Measurements from ENCODE around the gene GTF2IRD1.
"Not testable (repeated sequence)": the region's sequence is repeated elsewhere in the genome, so short reads cannot be mapped to it uniquely, and the experiment has no call there.

The GTF2IRD1 gene

GRCh38 chr7:74430409-74430808 lies 23.3 kb upstream of the GTF2IRD1 start:
- not testable (repeated sequence) for DNase-seq

DNA sequence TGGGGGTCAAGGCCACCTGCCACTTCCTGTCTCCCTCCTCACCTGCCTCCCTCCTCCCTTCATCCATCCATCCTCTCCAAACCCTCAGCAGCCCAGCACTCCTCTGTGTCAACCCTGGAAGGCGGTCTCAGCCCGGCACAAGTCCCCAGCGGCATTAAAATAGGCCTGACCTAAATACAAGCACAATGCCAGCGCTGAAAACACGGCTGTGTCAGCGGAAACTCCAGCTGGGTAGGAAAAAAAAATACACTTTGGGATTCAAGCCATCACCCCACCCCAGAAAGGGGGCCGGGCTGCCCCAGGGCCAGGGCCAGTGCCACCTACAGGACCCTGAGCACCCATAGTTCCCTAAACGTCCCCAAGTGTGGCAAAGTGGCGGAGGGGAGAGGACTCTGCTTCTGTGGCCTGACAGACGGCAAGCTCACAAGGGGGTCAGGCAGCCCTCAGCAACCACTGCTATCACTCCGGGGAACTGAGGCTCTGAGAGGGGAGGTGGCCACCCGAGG lies 22.7 kb upstream of the GTF2IRD1 start:
- DNase-seq: no peak

DNA sequence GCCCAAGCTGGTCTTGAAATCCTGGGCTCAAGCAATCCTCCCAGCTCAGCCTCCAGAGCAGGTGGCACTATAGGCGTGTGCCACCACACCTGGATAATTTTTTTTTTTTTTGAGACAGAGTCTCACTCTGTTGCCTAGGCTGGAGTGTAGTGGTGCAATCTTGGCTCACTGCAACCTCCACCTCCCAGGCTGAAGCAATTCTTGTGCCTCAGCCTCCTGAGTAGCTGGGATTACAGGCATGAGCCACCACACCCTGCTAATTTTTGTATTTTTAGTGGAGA lies 16.5 kb upstream of the GTF2IRD1 start:
- not testable (repeated sequence) for DNase-seq

DNA sequence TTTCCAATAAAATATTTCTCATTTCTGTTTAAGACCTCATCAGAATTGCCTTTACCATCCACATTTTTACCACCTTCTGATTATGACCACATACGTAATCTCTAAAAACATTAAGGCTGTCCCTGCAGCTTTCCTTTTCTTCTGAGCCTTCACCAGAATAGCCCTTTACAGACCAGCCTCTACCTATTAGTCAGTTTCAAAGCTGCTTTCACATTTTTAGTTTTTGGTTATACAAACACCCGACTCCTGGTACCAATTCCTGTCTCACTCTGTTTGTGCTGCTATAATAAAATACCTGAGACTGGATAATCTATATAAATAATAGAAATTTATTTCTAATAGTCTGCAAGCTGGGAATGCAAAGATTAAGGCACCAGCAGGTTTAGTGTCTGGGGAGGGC lies 15.4 kb upstream of the GTF2IRD1 start:
- DNase-seq: no peak

DNA sequence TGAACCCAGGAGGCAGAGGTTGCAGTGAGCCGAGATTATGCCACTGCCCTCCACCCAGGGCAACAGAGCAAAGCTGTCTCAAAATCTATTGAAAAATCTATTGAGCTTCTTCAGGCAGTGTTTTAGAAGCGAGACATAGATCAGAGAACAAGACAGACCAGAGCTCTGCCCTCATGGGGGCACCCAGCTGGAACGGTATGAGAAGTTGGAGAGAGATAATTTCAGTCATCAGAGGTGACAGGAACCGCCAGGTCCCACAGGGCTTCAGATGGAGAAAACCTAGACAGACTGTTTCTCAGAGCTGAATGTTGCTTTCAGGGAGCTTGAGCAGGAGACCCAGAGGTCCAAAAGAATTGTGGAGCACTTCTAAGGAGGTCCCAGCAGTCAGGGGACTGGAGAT lies 14.2 kb upstream of the GTF2IRD1 start:
- DNase-seq: no peak

- not testable (repeated sequence) for DNase-seq
Observed at GRCh38 chr7:74440143-74440542, 13.6 kb upstream of the GTF2IRD1 start.

DNA sequence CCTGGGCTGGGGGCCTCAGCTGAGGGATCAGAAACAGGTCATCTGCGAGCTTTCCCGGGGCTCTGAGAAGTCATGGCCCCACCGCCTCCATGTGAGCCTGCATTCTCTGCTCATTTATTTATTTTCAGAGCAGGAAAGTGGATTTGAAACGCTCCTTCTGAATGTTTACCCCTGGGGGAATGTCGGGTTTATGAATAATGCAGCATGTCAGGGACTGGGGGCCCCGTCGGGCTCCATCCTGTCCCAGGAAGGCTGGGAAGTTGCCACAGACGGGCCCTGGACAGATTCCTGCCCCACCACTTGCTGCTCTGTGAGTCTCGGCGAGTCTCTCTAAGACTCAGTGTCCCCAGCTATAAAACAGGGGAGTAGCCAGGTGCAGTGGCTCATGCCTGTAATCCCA lies 11.9 kb upstream of the GTF2IRD1 start:
- no peak for DNase-seq

DNA sequence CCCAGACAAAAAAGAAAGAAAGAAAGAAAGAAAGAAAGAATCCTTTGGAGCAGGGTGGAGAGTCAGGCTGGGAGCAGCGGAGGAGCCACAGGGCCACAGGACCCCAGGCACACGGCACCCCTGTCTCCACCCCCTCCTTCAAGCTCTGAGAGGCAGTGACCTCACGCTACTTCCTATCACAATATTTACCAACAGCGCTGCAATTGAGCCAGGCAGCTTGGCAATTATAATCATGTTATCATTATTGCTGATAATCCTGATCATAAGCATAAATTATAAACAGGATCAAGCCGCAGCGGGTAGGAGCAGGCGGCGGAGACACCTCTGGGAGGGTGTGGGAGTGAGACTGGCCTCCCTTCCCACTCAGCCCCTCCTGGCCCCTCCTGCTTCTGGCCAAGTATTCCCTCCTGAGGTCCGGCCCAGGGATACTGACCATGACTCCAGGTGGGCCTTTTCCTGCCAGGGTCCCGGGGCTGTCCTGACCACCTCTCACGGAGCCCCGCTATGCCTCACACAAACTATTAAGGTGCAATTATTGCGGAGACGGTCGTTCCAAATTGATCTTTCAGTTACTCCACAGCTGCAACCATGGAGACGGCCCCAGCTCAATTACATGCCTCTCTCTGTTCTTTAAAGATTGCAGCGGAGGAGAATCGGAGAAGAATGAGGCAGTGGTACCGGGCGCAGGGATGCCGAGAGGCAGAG lies 10.0 kb upstream of the GTF2IRD1 start:
- no peak for DNase-seq

GRCh38 chr7:74449144-74449543 lies 4.6 kb upstream of the GTF2IRD1 start:
- DNase-seq: no peak

GRCh38 chr7:74449809-74450397 lies 3.8 kb upstream of the GTF2IRD1 start:
- DNase-seq: no peak

DNA sequence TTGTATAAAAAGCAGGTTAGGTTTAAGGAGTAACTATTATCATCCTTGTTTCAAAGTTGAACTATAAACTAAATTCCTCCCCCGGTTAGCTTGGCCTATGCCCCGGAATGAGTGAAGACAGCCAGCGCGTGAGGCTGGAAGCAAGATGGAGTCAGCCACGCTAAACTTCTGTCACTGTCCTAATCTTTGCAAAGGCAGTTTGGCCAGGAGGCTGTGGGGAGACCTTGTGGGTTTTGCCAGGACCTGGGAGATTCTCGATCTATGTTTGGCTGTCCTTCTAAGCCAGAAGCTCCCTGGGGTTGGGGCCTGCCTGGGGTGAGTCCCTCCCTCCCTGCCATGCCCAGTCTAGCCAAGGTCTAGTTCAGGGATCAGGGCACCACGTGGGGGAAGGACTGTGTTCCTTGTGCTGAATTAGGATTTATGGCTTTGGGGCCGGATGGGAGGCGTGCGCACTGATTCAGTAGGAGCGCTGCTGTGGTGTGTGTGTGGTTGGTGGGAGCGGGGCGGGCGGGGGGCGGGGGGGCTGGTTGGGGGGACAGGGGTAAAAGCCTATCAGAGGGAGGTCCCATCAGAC lies 871 bp upstream of the GTF2IRD1 start:
- no peak for DNase-seq

DNA sequence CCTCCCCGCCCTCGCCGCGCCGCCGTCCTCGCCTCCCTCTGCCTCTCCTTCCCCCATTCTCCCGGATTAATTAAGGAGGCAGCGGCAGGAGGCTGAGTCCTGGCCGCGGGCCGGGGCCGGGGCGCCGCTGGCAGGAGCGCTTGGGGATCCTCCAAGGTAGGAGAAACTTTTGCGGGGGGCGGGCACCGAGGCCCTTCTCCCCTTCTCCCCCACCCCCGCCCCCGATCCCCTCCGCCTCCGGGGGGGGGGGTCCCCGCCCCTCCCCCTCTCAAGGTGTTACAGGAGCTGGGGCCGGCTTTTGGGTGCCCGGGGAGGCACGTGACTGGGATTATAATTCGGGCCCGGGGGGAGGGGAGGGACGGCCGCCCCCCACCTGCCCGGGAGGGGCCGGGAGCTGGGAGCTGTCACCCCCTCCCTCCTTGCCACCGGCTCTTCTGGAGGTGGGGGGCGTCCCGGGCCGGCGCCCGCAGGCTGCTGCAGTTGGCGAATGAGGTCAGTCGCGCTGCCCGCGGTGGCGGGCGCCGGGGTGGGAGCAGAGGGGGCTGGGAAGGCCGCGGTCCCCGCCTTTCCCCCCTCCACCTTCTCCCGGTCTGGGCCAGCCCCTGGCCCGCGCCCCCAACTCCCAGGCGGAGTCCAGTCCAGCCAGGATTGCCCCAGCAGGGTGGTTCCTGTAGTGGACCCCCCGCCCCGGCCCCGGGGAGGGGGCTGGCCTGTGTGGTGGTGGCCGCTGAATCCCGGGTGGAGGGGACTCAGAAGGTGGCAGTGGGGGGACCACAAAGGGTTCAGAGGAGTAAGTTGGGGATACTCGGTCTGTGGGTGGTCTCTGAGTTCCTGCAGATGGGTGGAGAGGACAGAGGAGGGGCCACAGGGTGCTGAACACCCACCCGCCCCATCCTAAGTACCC lies 567 bp downstream of the GTF2IRD1 start:
- no peak for DNase-seq

DNA sequence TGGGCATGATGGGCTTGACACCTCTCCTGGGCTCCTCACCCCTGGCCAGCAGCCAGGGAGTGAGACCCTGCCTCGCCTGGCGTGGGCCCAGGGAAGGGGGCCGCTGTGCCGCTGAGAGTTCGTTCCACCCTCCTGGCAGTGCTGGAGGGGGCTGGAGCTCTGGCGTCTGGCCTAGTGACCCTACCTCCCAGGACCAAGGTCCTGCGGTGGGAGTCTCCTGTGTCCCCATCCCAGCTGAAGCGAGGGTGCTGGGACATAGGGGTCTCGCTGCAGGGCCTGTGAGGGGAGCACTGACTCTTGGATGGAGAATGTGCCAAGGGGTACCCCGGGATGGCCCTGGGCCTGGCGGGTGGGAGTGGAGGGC lies 1.2 kb downstream of the GTF2IRD1 start:
- DNase-seq: no peak

GRCh38 chr7:74455291-74455804 lies 1.6 kb downstream of the GTF2IRD1 start:
- DNase-seq: no peak

DNA sequence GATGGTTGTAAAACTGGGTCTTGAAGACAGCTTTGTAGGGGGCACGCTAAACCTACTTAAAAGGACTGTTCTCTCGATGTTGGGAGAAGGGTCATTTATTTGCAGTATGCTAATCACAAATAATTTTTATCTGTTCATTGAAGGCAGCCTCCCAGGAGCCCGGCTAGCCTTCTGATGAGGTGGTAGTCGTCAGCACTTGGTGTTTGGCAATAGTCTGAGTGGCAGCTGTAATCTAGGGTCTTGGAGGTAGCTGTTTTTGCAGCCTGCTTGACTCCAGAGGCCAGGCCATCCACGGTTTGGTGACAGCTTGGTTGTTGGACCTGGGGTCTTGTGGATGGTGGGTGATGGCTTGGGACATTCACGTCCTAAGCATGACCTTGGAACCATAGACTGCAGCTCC lies 2.2 kb downstream of the GTF2IRD1 start:
- no peak for DNase-seq

GRCh38 chr7:74457007-74457406 lies 3.3 kb downstream of the GTF2IRD1 start:
- DNase-seq: no peak

- DNase-seq: no peak
Observed at GRCh38 chr7:74461970-74462706, 8.4 kb downstream of the GTF2IRD1 start.

DNA sequence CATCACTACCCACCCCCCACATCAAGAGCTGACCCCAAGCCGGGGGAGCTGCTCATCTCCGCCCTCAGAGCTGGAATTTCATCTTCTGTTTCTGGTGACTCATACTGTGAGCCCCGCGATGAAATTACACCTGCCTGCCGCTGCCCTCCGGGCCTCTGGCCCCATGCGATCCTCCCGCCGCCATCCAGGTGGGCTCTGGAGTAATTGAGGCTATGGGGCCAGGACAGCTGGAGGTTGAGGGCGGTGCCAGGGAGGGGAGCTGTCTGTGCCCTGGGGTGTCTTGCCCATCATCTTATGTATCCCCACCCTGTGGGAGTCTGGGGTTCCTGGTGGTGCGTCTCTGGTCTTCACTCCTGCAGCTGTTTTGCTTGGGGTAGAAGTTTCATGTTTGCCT lies 9.0 kb downstream of the GTF2IRD1 start:
- DNase-seq: no peak

DNA sequence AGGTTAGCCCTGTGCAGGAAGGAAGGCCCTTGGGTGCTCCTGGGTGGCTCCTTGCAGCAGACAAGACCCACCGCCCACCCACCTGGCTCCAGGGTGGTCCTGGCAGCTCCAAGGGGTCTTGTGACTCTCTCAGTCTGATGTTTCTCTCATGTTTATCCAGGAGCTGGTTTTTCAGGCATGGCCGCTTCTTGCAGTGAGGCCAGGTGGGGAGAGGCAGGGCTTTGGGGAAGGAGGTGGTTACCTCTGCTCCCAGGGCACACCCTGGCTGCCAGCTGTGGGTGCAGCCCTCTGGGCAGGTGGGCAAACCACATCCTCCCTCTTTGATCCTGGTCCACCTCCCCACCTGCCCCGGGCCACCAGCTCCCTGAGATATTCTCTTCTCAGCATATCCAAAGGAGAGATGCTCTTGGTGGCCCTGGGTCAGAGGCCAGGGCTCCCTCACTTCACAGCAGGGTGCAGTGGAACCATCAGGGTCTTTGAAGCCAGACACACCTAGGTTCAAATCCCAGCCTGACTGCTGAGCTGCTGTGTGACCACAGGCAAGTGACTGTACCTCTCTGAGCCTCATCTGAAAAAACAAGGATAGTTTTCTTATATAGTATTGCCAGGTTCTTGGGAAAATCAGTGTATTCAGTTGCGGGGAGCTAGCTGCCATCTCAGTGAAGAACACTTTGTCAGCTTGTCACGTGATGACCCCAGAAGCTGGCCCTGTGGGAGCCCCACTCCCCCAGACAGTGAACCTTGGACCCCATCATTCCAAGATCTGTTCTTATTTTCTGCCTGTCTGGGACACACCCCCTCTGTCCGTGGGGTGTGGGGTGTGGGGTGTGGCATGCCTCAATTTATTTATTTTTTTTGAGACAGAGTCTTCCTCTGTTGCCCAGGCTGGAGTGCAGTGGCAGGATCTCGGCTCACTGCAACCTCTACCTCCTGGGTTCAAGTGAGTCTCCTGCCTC lies 11.5 kb downstream of the GTF2IRD1 start:
- no peak for DNase-seq

- no peak for DNase-seq
Observed at GRCh38 chr7:74466196-74466813, 12.6 kb downstream of the GTF2IRD1 start.

GRCh38 chr7:74467876-74468275 lies 14.2 kb downstream of the GTF2IRD1 start:
- DNase-seq: no peak
